HG02981 (cell line): ENCODE data around the gene NSD1.
"Not testable (repeated sequence)": the region's sequence is repeated elsewhere in the genome, so short reads cannot be mapped to it uniquely, and the experiment has no call there.

Experiments used
- ATAC-seq: cut with Tn5 transposase; IDR thresholded peaks from one replicate; pipeline ENCODE4 v1.9.1; 2021; ENCODE audit warnings: mild to moderate bottlenecking, moderate library complexity; ENCODE audit not compliant: unreplicated experiment

Gene NSD1

DNA sequence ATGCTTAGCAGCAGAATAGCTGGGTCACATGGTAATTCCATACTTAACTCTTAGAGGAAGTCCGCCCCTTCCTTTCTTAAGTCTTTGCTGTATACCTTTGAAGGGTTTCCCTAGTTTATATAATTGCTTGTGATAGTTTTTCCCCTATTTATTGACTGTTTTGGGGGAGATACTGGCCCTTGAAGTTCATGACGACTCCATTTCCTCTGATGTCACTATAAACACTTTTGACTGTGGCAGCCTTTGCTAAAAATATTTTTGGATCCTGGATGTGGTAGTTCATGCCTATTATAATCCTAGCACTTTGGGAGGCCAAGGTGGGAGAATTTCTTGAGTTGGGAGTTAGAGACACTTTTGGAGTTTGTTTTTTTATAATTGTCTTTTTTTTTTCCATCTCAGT, 38.4 kb downstream of the NSD1 start:
- ATAC-seq: no peak

DNA sequence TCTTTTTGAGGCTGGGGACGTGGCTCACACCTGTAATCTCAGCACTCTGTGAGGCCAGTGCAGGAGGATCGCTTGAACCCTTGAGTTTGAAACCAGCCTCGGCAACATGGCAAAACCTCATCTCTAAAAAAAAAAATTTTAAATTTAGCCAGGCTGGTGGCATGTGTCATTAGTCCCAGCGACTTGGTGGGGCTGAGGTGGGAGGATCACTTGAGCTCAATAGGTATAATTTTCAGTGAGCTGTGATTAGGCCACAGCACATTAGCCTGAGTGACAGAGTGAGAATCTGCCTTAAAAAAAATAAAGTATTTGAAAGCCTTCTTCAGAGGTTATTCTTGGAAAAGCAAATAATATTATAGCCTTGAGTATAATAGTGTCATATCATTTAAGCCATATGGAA, 41.8 kb downstream of the NSD1 start:
- no peak for ATAC-seq

DNA sequence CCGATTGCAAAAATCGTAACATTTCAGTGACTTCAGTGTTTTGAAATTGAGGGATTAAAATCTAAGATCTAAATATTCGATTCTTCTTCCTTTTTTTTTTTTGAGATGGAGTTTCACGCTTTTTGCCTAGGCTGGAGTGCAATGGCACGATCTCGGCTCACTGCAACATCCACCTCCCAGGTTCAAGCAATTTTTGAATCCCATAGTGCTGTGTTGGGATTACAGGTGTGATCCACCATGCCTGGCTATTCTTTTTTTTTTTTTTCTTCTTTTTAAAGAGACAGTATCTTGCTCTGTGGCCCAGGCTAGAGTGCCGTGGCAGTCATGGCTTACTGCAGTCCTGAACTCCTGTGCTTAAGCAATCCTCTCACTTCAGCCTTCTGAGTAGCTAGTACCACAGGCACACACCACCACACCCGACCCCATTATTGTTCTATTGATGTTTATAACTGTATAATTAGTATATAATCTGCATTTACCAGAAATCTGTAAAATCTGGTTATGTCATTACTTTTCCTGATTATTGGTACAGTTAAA, 42.7 kb downstream of the NSD1 start:
- ATAC-seq: no peak

DNA sequence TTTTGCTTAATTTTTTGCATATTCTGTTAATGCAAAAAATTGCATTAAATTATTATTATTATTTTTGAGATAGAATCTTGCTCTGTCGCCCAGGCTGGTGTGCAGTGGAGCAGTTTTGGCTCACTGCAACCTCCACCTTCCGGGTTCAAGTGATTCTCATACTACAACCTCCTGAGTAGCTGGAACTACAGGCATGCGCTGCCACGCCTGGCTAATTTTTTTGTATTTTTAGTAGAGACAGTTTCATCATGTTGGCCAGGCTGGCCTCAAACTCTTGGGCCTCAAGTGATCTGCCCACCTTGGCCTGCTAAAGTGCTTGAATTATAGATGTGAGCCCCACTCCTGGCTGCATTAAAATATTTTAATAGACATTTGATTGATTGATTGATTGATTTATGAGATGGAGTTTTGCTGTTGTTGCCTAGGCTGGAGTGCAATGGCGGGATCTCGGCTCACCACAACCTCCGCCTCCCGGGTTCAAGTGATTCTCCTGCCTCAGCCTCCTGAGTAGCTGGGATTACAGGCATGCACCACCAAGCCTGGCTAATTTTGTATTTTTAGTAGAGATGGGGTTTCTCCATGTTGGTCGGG, 44.4 kb downstream of the NSD1 start:
- not testable (repeated sequence) for ATAC-seq

DNA sequence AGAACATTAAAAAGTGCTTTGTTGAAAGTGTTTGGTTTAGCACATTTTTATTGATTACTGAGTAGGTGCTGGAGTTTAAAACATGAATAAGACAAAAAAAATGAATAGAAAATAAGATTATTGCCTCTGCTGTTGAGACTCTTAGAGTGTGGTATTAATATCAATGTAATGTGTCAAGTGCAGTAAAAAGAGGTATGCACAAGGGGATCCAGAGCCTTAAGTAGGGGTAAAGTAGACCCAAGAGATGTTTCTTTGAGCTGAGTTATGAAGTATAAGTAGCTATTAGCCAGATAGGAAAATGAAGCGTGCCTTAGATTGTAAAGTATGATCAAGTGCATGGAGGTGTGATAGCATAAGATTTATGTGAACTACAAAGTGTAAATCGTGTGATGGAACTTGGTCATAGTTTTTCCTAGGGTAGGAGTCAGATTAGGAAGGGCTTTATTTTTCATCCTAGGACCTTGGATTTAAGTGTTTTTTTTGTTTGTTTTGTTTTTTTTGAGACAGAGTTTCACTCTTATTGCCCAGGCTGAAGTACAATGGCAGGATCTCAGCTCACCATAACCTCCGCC, 45.2 kb downstream of the NSD1 start:
- ATAC-seq: no peak

DNA sequence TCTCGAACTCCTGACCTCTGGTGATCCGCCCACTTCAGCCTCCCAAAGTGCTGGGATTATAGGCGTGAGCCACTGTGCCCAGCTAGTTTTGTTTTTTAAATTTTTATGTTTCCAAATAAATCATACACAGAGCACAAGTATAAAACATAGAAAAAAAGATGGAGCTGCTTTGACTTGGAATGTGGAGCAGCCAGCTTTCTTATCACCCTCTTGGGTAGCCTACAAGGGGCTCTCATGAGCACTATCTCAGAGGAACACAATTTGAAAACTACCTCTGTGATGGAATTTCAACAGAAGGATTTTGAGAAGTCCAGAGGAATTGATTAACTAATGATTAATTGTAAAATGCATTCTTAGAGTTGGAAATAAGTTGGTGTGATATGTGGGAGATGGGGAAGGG, 45.9 kb downstream of the NSD1 start:
- no peak for ATAC-seq

DNA sequence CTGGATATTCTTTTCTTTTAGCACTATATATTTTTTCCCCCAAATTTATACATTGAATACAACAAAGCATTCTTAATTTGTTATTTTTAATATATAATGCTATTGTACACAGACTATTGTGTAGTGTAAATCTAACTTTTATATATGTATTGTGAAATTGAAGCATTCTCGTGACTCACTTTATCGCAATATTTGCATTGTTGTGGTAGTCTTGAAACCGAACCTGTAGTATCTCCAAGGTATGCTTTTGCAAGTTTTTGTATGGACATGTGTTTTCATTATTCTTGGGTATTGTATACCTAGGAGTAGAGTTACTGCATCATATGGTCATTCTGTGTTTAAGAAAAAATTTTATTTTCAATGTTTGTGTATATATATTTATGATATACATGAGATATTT, 49.6 kb downstream of the NSD1 start:
- no peak for ATAC-seq

DNA sequence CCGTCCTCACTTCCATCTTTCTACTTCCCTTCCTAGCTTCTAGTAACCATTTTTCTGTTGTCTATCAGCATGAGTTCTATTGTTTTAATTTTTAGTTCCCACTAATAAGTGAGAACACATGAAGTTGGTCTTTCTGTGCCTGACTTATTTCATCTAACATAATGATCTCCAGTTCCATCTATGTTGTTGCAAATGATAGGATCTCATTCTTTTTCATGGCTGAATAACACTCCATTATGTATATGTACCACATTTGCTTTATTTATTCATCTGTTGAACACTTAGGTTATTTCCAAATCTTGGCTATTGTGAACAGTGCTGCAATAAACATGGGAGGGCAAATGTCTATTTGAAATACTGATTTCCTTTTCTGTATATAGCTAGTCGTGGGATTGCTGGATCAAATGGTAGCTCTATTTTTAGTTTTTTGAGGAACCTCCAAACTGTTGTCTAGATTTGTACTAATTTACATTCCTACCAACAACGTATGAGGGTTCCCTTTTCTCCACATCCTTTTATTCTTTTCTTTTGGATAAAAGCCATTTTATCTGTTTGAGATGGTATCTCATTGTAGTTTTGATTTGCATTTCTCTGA, 50.3 kb downstream of the NSD1 start:
- ATAC-seq: no peak

DNA sequence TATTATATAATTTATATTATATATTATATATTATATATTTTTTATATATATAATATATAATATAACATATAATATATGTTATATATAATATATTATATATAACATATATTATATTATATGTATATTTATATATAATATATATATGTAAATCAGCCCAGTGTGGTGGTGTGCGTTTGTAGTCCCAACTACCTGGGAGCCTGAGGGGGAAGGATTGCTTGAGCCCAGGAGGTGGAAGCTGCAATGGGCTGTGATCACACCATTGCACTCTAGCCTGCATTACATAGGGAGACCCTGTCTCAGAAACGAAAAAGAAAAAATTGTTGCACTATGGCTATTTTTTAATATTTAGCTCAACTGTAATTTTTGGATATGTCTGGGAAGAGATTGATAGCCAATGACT, 52.4 kb downstream of the NSD1 start:
- no peak for ATAC-seq

DNA sequence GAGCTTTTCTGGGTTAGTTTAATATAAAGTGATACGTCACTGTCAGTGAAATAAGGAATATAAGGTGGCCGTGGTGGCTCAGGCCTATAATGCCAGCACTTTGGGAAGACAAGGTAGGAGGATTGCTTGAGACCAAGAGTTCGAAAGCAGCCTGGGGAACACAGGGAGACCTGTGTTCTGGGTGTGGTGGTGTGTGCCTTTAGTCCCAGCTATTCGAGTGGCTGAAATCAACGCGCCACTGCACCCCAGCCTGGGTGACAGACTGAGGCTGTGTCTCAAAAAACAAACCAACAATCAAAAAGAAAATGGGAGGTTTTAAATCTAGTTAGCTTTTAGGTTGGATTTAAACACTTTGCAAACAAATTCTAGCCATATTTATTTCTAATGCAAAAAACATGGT, 53.1 kb downstream of the NSD1 start:
- no peak for ATAC-seq

DNA sequence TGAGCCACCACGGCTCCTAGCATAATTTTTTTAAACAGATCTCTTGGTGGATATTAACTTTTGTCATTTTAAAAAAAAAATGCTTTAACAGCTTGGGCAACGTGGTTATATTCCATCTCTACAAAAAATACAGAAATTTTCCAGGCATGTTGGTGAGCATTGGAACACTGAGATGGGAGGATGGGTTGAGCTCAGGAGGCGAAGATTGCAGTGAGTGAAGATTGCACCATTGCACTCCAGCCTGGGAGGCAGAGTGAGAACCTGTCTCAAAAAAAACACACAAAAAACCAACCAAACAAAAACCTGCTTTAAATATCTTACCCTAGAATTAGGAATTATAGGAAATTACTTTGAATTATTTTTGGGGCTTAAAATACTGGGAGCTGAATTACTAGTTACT, 55.2 kb downstream of the NSD1 start:
- no peak for ATAC-seq

DNA sequence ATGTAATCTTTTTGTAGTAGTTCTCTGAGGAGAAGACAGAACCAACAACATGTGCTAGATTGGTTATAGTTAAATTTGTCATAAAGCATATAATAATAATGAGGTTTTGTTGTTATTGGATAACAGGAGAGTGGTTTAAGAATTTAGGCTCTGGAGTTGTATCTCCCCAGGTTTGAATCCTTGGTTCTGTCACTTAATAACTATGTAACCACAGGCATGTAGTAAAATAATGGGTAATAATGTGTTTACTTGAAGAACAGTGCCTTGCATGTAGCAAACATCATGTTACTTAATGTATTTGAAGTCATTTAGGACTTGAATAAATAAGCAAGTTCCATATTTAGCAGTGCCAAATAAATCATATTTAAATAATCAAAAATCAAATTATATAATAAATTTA, 55.8 kb downstream of the NSD1 start:
- no peak for ATAC-seq

DNA sequence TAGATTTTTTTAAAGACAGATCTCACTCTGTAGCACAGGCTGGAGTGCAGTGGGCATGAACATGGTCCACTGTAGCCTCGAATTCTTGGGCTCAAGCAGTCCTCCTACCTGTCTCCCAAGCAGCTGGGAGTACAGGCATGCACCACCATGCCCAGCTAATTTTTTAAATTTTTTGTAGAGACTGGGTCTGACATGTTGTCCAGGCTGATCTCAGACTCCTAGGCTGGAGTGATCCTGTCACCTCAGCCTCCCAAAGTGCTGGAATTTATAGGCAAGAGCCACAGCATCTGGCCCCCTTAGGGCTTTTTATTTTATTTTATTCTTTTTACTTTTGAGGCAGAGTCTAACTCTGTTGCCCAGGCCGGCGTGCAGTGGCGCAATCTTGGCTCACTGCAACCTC, 56.4 kb downstream of the NSD1 start:
- ATAC-seq: no peak

DNA sequence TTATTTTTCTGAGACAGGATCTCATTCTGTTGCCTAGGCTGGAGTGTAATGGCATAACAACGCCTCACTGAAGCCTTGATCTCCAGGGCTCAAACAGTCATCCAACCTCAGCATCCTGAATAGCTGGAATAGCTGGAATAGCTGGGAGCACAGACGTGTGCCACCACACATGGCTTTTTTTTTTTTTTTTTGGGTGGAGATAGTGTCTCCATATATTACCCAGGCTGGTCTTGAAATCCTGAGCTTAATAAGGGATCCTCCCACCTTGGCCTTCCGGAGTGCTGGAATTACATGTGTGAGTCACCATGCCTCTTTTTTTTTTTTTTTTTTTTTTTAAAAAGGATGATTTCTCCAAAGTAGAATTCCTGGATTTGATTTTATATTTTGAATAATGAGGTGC, 60.7 kb downstream of the NSD1 start:
- ATAC-seq: no peak

DNA sequence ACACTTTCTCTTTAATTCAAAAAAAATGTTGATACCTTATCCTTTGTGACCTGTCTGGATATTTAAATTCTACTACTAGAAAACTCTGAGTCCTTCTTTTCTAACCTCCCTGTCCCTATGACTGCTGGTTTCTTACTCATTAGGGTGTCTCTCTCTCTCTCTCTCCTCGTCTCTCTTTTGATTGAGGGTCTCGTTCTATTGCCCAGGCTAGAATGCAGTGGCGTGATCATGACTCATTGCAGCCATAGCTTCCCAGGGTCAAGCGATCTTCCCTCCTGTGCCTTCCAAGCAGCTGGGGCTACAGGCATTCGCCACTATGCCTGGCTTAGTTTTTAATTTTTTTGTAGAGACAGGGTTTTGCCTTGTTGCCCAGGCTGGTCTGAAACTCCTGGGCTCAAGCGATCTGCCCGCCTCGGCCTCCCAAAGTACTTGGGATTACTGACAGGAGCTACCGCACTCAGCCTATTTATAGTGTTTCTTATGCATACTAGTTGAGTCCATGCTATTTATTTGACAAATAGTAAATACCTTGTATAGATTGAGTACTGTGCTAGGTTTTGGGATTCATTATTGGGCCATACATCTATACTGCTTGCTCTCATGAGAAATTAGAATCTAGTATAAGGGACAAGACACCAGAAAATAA, 61.9 kb downstream of the NSD1 start:
- no peak for ATAC-seq

DNA sequence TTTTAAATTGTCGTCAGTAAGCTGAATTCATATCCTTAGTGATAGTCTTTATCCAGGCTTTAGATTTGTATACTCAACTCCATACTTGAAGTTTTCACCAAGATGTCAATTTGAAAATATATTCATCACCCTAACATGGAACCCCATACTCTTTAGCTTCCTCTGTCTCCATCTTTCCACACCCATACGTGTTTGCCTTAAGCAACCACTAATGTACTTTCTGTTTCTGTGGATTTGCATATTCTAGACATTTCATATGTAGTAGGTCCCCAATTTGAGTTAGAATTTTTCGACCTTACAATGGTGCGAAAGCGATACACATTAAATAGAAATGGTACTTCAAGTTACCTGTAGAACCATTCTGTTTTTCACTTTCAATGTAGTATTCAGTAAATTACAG, 65.2 kb downstream of the NSD1 start:
- ATAC-seq: no peak

DNA sequence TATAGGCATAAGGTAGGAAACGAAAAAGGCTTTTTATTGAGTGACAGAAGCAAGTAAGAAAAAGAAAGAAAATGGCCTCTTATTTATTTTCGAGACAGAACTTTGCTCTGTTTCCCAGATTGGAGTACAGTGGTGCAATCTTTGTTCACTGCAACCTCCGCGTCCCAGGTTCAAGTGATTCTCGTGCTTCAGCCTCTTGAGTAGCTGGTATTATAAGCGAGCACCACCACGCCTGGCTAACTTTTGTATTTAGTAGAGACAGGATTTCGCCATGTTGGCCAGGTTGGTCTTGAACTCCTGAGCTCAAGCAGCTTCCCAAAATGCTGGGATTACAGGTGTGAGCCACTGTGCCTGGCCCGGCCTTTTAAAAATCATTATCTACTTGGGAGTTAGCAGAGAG, 70.7 kb downstream of the NSD1 start:
- no peak for ATAC-seq

DNA sequence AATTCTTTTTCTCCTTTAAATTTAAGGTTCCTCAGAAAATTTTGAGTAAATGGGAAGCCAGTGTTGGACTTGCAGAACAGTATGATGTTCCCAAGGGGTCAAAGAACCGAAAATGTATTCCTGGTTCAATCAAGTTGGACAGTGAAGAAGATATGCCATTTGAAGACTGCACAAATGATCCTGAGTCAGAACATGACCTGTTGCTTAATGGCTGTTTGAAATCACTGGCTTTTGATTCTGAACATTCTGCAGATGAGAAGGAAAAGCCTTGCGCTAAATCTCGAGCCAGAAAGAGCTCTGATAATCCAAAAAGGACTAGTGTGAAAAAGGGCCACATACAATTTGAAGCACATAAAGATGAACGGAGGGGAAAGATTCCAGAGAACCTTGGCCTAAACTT, 76.0 kb downstream of the NSD1 start:
- ATAC-seq: no peak

DNA sequence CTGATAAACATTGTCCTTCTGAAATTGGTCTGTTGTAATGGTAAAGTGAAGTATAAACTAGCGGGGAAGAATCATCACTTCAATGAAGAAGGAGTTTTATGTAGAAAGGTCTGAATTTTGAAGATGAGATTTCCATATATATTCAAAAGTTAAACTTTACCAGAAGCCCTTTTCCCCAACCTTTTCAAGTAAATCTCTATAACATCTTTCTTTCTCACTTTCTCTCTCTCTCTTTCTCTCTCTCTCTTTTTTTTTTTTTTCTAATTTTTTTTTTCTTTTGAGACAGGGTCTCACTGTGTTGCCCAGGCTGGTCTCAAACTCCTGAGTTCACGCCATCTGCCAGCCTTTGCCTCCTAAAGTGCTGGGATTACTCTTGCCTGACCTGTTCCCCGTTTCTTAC, 78.7 kb downstream of the NSD1 start:
- no peak for ATAC-seq

DNA sequence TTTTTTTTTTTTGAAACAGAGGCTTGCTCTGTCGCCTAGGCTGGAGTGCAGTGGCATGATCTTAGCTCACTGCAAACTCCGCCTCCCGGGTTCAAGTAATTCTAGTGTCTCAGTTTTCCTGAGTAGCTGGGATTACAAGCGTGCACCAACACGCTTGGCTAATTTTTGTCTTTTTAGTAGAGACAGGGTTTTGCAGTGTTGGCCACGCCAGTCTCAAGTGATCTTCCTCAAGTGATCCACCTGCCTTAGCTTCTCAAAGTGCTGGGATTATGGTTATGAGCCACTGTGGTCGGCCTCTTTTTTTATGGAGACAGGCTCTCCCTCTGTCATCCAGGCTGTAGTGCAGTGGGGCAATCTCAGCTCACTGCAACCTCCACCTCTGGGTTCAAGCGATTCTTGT, 87.0 kb downstream of the NSD1 start:
- no peak for ATAC-seq

DNA sequence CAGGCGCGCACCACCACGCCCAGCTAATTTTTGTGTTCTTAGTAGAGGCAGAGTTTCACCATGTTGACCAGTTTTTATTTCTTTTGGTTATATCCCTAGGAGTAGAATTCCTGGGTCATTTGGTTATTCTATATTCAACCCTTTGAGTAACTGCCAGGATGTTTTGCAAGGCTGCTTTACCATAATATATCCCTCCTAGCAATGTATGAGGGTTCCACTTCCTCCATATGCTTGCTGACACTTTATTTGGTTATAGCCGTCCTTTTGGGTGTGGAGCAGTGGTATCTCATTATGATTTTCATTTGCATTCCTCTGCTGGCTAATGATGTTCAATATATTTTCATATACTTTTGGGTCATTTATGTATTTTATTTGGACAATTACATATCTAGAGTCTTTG, 88.7 kb downstream of the NSD1 start:
- no peak for ATAC-seq

DNA sequence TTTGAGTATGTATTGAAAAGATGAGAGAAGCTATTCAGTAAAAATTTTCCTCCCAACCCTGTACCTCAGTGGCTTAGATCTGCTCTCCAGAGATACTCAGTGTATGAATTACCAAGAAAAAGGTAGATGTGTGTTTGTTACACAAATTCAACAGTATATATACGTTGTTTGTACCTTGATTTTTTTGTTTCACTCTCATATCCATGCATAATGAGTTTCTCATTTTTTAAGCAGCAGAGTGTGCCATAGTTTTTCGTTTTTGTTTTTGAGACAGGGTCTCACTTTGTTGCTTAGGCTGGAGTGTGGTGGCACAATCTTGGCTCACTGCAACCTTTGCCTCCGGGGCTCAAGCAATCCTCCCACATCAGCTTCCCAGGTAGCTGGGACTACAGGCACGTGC, 92.2 kb downstream of the NSD1 start:
- no peak for ATAC-seq
